AG09309 (cell line): ENCODE measurements around the gene KRT6B.

Experiments used
- DNase-seq: peaks from one replicate; pipeline ENCODE4 v3.0.0-alpha.2; 2010; ENCODE audit warnings: low read depth
- H3K4me3 ChIP-seq: 2 replicates; pipeline ENCODE4 v1.5.1; 2011; ENCODE audit warnings: mild to moderate bottlenecking, low read depth, low read length, moderate library complexity; ENCODE audit not compliant: control insufficient read depth
- TF ChIP-seq, protein P1 (sequence below): IDR thresholded peaks from 2 replicates; pipeline ENCODE4 v1.5.1; 2011; ENCODE audit warnings: mild to moderate bottlenecking, low read depth, low read length, inconsistent platforms; ENCODE audit not compliant: insufficient read depth, control insufficient read depth; ENCODE audit errors: missing control alignments

KRT6B gene

GRCh38 chr12:52428121-52428520, 23.8 kb downstream of the KRT6B start:
- H3K4me3 ChIP-seq, result no peak overlapping the region
- TF ChIP-seq, protein P1, sequence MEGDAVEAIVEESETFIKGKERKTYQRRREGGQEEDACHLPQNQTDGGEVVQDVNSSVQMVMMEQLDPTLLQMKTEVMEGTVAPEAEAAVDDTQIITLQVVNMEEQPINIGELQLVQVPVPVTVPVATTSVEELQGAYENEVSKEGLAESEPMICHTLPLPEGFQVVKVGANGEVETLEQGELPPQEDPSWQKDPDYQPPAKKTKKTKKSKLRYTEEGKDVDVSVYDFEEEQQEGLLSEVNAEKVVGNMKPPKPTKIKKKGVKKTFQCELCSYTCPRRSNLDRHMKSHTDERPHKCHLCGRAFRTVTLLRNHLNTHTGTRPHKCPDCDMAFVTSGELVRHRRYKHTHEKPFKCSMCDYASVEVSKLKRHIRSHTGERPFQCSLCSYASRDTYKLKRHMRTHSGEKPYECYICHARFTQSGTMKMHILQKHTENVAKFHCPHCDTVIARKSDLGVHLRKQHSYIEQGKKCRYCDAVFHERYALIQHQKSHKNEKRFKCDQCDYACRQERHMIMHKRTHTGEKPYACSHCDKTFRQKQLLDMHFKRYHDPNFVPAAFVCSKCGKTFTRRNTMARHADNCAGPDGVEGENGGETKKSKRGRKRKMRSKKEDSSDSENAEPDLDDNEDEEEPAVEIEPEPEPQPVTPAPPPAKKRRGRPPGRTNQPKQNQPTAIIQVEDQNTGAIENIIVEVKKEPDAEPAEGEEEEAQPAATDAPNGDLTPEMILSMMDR, result no peak
- DNase-seq, result no peak

DNA sequence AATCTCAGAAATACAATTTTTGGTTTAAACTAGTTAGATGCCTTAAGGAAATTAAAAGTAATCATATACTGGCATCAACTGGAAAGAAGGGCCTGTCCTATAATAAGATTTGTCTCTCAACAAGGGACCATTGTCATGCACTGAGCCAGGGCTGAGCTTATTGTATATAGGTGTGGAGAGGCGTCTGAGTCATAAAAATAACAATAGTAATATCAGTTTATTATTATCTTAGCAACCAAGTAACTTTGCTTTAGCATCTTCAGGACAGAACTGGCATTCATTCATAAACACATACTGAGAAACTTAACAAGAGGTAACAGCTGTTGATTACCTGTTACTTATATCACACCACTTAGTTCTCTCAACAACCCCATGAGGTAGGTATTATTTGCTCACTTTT, 24.9 kb downstream of the KRT6B start:
- no peak overlapping the region for H3K4me3 ChIP-seq
- TF ChIP-seq, protein P1, result no peak
- no peak for DNase-seq

DNA sequence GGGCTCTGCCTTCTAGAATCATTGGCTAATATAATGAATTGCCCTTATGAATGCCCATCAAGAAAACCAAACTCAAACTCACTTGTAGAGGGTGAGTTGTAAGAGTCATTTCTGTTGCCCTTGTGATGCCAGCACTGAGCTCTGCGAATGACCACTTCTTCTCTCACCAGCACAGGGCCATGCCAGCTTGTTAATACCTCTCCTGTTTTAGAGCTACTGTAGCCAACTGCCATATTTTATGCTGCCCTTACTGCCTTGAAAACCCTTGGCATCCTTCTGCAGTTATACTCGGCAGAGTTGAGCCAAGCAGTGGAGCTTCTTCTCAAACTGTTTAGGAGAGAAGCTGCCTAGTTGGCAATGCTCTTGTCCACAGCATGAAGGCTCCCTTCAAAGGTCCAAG, 25.9 kb downstream of the KRT6B start:
- no peak overlapping the region for H3K4me3 ChIP-seq
- DNase-seq, result no peak
- TF ChIP-seq, protein P1, result no peak

- TF ChIP-seq, protein P1, result no peak
- H3K4me3 ChIP-seq, result no peak overlapping the region
- no peak for DNase-seq
Measured at GRCh38 chr12:52425466-52425865, 26.5 kb downstream of the KRT6B start.

DNA sequence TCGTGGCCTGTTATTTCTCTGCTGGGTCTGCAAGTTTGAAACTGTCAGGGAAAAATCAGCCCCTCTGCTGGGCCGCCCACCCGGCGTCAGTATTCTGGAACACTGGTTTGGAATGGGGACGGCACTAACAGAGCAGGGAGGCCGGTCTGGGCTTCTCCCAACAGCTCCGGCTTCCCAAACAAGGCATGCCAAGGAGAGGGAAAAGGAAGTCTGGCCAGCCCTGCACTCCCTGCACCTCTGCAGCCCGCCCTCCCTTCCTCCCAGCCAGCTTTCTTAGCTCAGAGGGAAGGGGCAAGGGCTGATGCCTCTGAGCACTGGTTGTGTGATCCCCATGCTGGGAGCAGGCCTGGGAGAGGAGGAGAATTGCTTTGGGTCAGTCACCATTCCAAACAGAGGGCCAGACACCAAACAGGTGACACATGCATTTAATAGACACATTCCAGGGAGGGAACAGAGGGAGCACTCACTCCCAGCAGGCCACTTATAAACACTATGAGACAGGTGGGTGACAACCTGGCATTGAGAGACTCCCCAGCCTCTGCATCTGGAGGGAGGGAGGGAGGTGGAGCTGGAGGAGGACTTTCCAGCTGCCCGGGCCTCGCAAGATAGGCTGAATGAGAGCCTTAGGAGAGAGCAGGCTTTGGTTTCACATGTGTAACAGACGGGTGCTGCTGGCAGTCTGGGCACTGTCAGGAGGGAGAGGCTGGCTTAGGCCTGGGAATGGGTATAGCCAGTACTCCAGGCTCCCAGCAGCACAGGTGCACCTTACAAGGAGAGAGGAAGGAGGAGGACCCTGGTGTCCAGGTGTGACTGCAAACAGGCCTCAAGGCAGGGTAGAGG, 28.1 kb downstream of the KRT6B start:
- no peak overlapping the region for H3K4me3 ChIP-seq
- TF ChIP-seq, protein P1, result no peak
- DNase-seq, result no peak

- no peak overlapping the region for H3K4me3 ChIP-seq
- no peak for DNase-seq
- TF ChIP-seq, protein P1, result no peak
Measured at GRCh38 chr12:52423035-52423434, 28.9 kb downstream of the KRT6B start.
